Measurements from ENCODE around the gene PRPSAP2. TPM values are rescaled to one million over a fixed set of nuclear protein-coding genes. Genes with fewer than 3 reads are reported as not detected.

Gene PRPSAP2
- polyA plus RNA-seq, 3 donors: 17.1 to 20.9 (median 20.5) TPM

DNA sequence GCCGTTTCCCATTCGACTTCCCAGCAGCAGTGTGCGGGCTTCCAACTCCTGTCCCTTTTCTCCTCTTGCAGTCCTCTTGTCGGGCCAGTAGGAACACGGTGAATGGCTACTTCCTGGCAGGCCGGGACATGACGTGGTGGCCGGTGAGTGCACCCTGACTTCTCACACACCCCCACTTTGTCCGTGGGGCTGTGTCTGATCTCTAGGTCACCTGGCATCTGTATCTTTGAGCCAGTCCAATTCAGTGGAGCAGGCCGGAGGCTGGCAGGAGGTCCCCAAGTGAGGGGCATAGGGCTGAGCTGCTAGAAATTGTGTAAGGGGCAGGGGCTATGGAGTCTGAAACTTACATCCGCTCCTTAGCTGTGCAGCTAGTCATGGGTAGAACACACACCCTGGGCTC is 100.7 kb downstream of the PRPSAP2 start:
- no peak overlapping the region for H3K4me2 ChIP-seq (replicated peaks; ENCODE audit: extremely low read depth, low read length, poor library complexity, severe bottlenecking)
- Mint-ChIP-seq H3K9me3 (no peaks in the 10 kb centered on the region), H3K4me1 (peaks cover 4% of the 10 kb centered on the region), H3K36me3 (no peaks in the 10 kb centered on the region), H3K4me3 (no peak overlapping the region), H3K27ac (no peak overlapping the region), H3K27me3 (ENCODE audit: low read depth in 3 of 3) (peaks cover 0 to 5% (median 2%) of the 10 kb centered on the region in 3 donors)
- H3K79me2 ChIP-seq (ENCODE audit: insufficient read depth, low read length): no peaks in the 10 kb centered on the region
- H2AFZ ChIP-seq (ENCODE audit: insufficient read depth, low read depth, low read length, poor library complexity, severe bottlenecking): no peak overlapping the region
- no peaks in the 10 kb centered on the region for H3K9me3 ChIP-seq (replicated peaks in 1 of 2; ENCODE audit: control insufficient read depth in 1 of 2, insufficient read depth in 1 of 2, low read length in 2 of 2)
- H4K20me1 ChIP-seq (ENCODE audit: insufficient read depth, low read length): no peaks in the 10 kb centered on the region
- TF ChIP-seq, protein P1, sequence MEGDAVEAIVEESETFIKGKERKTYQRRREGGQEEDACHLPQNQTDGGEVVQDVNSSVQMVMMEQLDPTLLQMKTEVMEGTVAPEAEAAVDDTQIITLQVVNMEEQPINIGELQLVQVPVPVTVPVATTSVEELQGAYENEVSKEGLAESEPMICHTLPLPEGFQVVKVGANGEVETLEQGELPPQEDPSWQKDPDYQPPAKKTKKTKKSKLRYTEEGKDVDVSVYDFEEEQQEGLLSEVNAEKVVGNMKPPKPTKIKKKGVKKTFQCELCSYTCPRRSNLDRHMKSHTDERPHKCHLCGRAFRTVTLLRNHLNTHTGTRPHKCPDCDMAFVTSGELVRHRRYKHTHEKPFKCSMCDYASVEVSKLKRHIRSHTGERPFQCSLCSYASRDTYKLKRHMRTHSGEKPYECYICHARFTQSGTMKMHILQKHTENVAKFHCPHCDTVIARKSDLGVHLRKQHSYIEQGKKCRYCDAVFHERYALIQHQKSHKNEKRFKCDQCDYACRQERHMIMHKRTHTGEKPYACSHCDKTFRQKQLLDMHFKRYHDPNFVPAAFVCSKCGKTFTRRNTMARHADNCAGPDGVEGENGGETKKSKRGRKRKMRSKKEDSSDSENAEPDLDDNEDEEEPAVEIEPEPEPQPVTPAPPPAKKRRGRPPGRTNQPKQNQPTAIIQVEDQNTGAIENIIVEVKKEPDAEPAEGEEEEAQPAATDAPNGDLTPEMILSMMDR (IDR thresholded peaks at IDR 0.05): no peak
- H3K27ac ChIP-seq (ENCODE audit: low read depth in 1 of 2, low read length in 2 of 2): no peak overlapping the region
- no peaks in the 10 kb centered on the region for H3K27me3 ChIP-seq (ENCODE audit: control insufficient read depth in 2 of 2, insufficient read depth in 2 of 2, low read length in 2 of 2)
- no peak overlapping the region for H3K4me3 ChIP-seq (replicated peaks in 1 of 3; ENCODE audit: low read depth in 2 of 3, low read length in 3 of 3)
- peak in 1 of 3 donors; percentile 2 for DNase-seq
- no peaks in the 10 kb centered on the region for H3K36me3 ChIP-seq (replicated peaks in 1 of 2; ENCODE audit: control insufficient read depth in 1 of 2, insufficient read depth in 2 of 2, low read length in 2 of 2)
- no peak overlapping the region for H3K9ac ChIP-seq (ENCODE audit: insufficient read depth, low read length, poor library complexity, severe bottlenecking)
- intact Hi-C loops (cut with micrococcal nuclease): loop anchor here in 1 of 2 donors (10.0 kb wide), 1 partner anchor 46 kb away; the partner anchor contains the start of gene FAM83G
- H3K4me1 ChIP-seq (ENCODE audit: control insufficient read depth in 1 of 2, insufficient read depth in 2 of 2, low read length in 2 of 2): no peaks in the 10 kb centered on the region
- WGBS (ENCODE audit: insufficient coverage): 97% methylated on average over 9 of the region's 11 CpGs

DNA sequence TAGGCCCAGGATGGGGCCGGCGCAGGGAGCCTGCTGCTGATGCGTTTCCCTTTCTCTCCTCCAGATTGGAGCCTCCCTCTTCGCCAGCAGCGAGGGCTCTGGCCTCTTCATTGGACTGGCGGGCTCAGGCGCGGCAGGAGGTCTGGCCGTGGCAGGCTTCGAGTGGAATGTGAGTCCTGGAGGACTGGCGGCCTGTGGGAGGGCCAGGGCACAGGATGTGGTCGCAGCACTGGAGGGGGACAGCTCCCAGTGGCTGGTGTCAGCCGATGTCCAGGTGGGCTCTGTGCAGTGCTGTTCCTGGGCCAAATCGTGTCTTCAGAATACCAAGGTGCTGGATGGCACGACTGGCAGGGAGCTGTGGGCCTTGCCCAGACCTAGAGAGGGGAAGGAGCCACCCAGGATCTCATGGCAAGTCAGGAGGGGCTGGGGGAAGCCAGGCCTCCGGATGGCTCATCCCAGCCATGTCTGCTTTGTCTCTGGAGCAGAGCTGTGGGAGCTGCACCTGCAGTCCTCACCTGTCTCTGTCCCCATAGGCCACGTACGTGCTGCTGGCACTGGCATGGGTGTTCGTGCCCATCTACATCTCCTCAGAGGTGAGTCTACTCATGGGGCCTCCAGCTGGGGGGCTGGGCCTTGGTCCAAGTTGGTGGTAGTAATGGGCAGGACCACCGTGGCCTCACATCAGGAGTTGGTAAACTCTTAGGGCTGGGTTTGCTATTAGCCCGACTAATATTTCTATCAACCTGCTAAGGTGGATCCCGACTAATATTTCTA is 101.3 kb downstream of the PRPSAP2 start:
- intact Hi-C loops (cut with micrococcal nuclease): loop anchor here in 1 of 2 donors (10.0 kb wide), 1 partner anchor 46 kb away; the partner anchor contains the start of gene FAM83G
- H3K9ac ChIP-seq (ENCODE audit: insufficient read depth, low read length, poor library complexity, severe bottlenecking): no peak overlapping the region

More for the DNA sequence above, 101.3 kb downstream of the PRPSAP2 start:
- TF ChIP-seq, protein P1 (IDR thresholded peaks at IDR 0.05): no peak
- Mint-ChIP-seq H3K36me3 (no peaks in the 10 kb centered on the region), H3K4me1 (peaks cover 4% of the 10 kb centered on the region), H3K4me3 (no peak overlapping the region), H3K27me3 (ENCODE audit: low read depth in 3 of 3) (peaks cover 1 to 5% (median 2%) of the 10 kb centered on the region in 3 donors), H3K9me3 (no peaks in the 10 kb centered on the region), H3K27ac (no peak overlapping the region)
- Histone ChIP-seq H3K4me1 (ENCODE audit: control insufficient read depth in 1 of 2, insufficient read depth in 2 of 2, low read length in 2 of 2) (no peaks in the 10 kb centered on the region), H3K36me3 (replicated peaks in 1 of 2; ENCODE audit: control insufficient read depth in 1 of 2, insufficient read depth in 2 of 2, low read length in 2 of 2) (no peaks in the 10 kb centered on the region), H4K20me1 (ENCODE audit: insufficient read depth, low read length) (no peaks in the 10 kb centered on the region), H3K79me2 (ENCODE audit: insufficient read depth, low read length) (no peaks in the 10 kb centered on the region), H3K27ac (ENCODE audit: low read depth in 1 of 2, low read length in 2 of 2) (no peak overlapping the region), H2AFZ (ENCODE audit: insufficient read depth, low read depth, low read length, poor library complexity, severe bottlenecking) (no peak overlapping the region), H3K4me2 (replicated peaks; ENCODE audit: extremely low read depth, low read length, poor library complexity, severe bottlenecking) (no peak overlapping the region), H3K9me3 (replicated peaks in 1 of 2; ENCODE audit: control insufficient read depth in 1 of 2, insufficient read depth in 1 of 2, low read length in 2 of 2) (no peaks in the 10 kb centered on the region), H3K4me3 (replicated peaks in 1 of 3; ENCODE audit: low read depth in 2 of 3, low read length in 3 of 3) (no peak overlapping the region), H3K27me3 (ENCODE audit: control insufficient read depth in 2 of 2, insufficient read depth in 2 of 2, low read length in 2 of 2) (no peaks in the 10 kb centered on the region)
- 88% methylated on average over 16 of the region's 22 CpGs for WGBS (ENCODE audit: insufficient coverage)
- peak in 1 of 3 donors; percentile 3 for DNase-seq
